ENCODE measurements around the gene HEYL.
"Not testable (repeated sequence)": the region's sequence is repeated elsewhere in the genome, so short reads cannot be mapped to it uniquely, and the experiment has no call there.

HEYL gene

GRCh38 chr1:39603677-39604076 is 35.8 kb downstream of the HEYL start:
- DNase-seq (ENCODE audit: low read depth), result not testable (repeated sequence)

GRCh38 chr1:39601667-39602255 is 37.7 kb downstream of the HEYL start:
- DNase-seq (ENCODE audit: low read depth), result not testable (repeated sequence)

- no peak for DNase-seq (ENCODE audit: low read depth)
These were observed 43.3 kb downstream of the HEYL start for GRCh38 chr1:39596163-39596562.

GRCh38 chr1:39593386-39593785 is 46.1 kb downstream of the HEYL start:
- no peak for DNase-seq (ENCODE audit: low read depth)

GRCh38 chr1:39592069-39592468 is 47.4 kb downstream of the HEYL start:
- DNase-seq (ENCODE audit: low read depth), result no peak

DNA sequence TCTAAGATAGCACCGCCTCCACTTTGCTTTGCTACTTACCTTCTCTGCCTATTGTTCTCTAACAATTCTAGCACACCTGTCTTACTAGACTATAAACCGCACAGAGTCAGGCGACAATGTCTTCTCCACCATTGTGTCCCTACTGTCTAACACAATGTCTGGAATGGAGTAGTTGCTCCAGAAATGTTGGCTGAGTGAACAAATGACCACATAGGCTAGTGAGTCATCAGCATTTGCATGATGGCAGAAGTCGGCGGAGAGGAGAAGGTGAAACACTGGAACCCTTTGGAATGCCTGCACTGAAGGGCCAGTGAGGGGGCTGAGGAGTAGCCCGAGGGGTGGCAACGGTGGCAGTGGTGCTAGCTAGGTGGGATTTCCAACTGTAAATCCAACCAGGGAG is 48.9 kb downstream of the HEYL start:
- DNase-seq (ENCODE audit: low read depth), result no peak

- DNase-seq (ENCODE audit: low read depth), result no peak
These were observed 53.5 kb downstream of the HEYL start for GRCh38 chr1:39585933-39586332.

DNA sequence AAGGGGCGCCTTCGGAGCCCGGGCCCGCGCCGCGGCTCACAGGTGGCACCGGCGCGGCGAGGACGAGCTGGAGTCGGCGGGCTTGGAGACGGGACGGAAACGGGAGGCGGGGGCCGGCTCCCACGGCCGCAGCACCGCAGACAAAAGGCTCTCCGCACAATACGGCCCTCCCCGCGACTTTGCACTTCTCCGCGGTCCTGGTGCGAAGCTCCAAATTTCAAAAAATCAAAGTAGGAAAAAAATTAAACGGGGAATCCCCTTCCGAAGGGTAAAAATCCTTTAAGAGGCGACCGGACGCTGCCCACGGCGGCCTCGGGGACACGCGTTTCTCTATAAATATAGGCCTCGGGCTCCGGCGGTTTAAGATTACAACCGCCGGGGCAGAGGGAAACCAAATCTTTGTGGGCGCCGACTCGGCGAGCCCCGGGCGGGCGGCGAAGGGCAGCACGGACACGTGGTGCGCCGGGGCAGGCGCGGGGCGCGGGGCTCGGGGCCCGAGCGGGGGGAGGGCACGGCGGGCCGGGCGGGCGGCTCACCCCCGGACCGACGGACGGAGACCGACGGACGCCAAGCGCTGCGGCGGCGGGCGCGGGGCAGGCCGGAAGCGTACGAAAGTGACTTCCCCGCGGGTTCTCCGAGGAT is 63.3 kb downstream of the HEYL start:
- DNase-seq (ENCODE audit: low read depth), result peak; percentile 10

GRCh38 chr1:39575191-39576015 is 64.0 kb downstream of the HEYL start:
- peak; percentile 11 for DNase-seq (ENCODE audit: low read depth)

- DNase-seq (ENCODE audit: low read depth), result no peak
These were observed 64.8 kb downstream of the HEYL start for GRCh38 chr1:39574646-39575045.

Measured in stimulated activated CD8-positive, alpha-beta memory T cell treated with anti-CD3 and anti-CD28 coated beads, Interleukin-15, amount 100 ng/mL, for 24 hours (primary cell).